Measurements from ENCODE around the gene EMC8.

The EMC8 gene

DNA sequence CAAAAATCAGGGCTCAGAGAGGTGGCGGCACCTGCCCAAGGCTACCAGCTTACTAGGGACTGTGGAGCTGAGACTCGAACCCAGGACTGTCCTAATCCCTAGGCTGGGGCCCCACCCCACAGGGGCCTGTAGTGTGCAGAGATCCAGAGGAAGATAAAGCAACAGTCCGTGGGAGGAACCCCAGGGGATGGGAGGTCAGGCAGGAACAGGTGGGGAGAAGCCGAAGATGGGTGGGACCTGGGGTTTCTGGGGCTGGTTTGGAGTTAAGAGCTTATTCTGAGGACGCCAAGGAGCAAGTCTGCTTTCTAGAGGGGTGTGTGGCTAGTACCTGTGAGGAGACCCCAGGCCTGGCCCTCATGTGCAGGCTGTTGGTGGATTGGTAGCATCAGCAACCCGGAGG is 63.4 kb downstream of the EMC8 start:
- ChIA-PET POLR2A (no interaction called here), CTCF (interaction anchor here (0.8 to 1.3 kb wide), 2 partner anchors 18 to 24 kb away, joined by 4 to 9 read pairs; no protein-coding TSS in a partner anchor)
- Histone ChIP-seq H3K36me3 (ENCODE audit: control insufficient read depth in 2 of 2, insufficient read depth in 1 of 2, low read length in 2 of 2) (no peaks in the 10 kb centered on the region), H3K27ac (ENCODE audit: extremely low read depth, low read depth, low read length) (no peak overlapping the region), H3K4me3 (ENCODE audit: low read depth, low read length) (no peak overlapping the region), H3K4me1 (ENCODE audit: control insufficient read depth, insufficient read depth, low read length) (no peaks in the 10 kb centered on the region), H3K9me3 (ENCODE audit: control insufficient read depth, insufficient read depth, low read depth, low read length) (no peaks in the 10 kb centered on the region)
- TF ChIP-seq ZNF335 (tag by site-specific recombination; conservative IDR thresholded peaks at IDR 0.05) = no peak
- no peak for TF ChIP-seq WT1 (tag by site-specific recombination; IDR thresholded peaks at IDR 0.05)
- no peak for TF ChIP-seq ZNF423 (tag by site-specific recombination; IDR thresholded peaks at IDR 0.05)
- TF ChIP-seq ZNF248 (tag by site-specific recombination; IDR thresholded peaks at IDR 0.05) = no peak
- no peak for TF ChIP-seq ZNF624 (tag by site-specific recombination; IDR thresholded peaks at IDR 0.05)
- TF ChIP-seq, protein P1, sequence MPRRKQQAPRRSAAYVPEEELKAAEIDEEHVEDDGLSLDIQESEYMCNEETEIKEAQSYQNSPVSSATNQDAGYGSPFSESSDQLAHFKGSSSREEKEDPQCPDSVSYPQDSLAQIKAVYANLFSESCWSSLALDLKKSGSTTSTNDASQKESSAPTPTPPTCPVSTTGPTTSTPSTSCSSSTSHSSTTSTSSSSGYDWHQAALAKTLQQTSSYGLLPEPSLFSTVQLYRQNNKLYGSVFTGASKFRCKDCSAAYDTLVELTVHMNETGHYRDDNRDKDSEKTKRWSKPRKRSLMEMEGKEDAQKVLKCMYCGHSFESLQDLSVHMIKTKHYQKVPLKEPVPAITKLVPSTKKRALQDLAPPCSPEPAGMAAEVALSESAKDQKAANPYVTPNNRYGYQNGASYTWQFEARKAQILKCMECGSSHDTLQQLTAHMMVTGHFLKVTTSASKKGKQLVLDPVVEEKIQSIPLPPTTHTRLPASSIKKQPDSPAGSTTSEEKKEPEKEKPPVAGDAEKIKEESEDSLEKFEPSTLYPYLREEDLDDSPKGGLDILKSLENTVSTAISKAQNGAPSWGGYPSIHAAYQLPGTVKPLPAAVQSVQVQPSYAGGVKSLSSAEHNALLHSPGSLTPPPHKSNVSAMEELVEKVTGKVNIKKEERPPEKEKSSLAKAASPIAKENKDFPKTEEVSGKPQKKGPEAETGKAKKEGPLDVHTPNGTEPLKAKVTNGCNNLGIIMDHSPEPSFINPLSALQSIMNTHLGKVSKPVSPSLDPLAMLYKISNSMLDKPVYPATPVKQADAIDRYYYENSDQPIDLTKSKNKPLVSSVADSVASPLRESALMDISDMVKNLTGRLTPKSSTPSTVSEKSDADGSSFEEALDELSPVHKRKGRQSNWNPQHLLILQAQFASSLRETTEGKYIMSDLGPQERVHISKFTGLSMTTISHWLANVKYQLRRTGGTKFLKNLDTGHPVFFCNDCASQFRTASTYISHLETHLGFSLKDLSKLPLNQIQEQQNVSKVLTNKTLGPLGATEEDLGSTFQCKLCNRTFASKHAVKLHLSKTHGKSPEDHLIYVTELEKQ (tag by site-specific recombination; IDR thresholded peaks at IDR 0.05; ENCODE audit: borderline replicate concordance) = no peak

DNA sequence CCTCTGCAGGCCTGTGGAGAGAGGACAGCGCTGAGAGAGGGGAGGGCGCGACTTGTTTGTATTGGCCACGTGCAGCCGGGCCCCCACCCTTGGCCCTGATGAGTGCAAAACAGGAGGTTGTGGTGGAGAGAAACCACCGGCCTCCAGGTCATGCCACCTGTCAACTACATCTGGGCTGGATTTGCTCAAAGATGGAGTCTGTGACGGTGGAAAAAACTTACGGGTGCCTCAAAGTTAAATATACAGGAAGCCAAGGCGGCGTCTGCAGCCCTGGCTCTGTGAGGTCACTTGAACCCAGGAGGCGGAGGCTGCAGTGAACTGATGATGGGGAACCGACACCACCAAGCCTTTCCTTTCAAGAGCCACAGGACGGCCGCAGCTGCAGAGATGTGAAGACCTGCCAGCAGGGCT is 64.1 kb downstream of the EMC8 start:
- TF ChIP-seq ZNF501 (tag by site-specific recombination; IDR thresholded peaks at IDR 0.05) = no peak

DNA sequence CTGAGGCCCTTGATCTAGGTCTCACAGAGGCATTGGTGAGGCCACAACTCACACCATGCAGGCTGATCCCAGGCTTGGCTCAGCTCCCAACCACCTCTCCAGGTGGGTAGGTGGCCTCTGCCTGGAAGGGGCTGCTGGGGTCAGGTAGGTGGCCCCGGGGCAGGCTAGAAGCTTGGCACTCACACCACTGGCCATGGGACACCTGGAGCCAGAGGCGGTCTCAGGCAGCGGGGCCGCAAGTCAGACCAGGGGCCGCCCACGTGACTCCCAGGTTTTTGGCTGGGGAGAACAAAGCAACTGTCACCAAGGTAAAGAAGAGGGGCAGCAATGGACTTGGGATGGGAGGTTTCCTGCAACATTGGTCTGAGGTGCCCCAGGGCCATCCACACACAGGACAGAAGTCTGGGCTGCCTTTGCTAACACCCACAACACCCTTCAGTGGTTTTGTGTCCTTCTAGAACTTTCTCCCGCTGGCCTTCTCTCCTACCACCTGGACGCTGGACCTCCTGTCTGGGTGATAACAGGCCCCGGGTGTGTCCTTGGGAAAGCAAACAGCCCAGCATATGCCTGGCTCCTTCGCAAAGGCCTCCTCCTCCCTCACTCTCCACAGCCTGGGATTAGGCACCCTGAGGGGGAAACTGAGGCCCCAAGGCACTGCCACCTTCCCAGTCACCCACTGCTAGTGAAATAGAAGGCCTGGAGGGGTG is 64.9 kb downstream of the EMC8 start:
- CTCF ChIA-PET = interaction anchor here (0.6 to 0.7 kb wide), 2 partner anchors 17 to 293 kb away, joined by 3 read pairs; no protein-coding TSS in a partner anchor
- H3K36me3 ChIP-seq (ENCODE audit: control insufficient read depth in 2 of 2, insufficient read depth in 1 of 2, low read length in 2 of 2) = no peaks in the 10 kb centered on the region
- H3K4me3 ChIP-seq (ENCODE audit: low read depth, low read length) = no peak overlapping the region
- TF ChIP-seq ZNF221 (tag by site-specific recombination; IDR thresholded peaks at IDR 0.05; ENCODE audit: borderline replicate concordance) (no peak), TRIM28 (IDR thresholded peaks at IDR 0.05; ENCODE audit: borderline replicate concordance, low read length) (no peak), BCL11B (tag by site-specific recombination; IDR thresholded peaks at IDR 0.05; ENCODE audit: low read depth) (no peak), ZNF792 (tag by site-specific recombination; IDR thresholded peaks at IDR 0.05) (no peak)
- no peaks in the 10 kb centered on the region for H3K4me1 ChIP-seq (ENCODE audit: control insufficient read depth, insufficient read depth, low read length)
- H3K9me3 ChIP-seq (ENCODE audit: control insufficient read depth, insufficient read depth, low read depth, low read length) = no peaks in the 10 kb centered on the region
- H3K27ac ChIP-seq (ENCODE audit: extremely low read depth, low read depth, low read length) = no peak overlapping the region
- POLR2A ChIA-PET = no interaction called here

More for the DNA sequence above, 64.1 kb downstream of the EMC8 start:
- H3K27ac ChIP-seq (ENCODE audit: extremely low read depth, low read depth, low read length) = no peak overlapping the region
- POLR2A ChIA-PET = no interaction called here
- no peak overlapping the region for H3K4me3 ChIP-seq (ENCODE audit: low read depth, low read length)
- CTCF ChIA-PET = interaction anchor here (0.8 kb wide), 1 partner anchor 25 kb away, joined by 4 read pairs; no protein-coding TSS in a partner anchor
- H3K4me1 ChIP-seq (ENCODE audit: control insufficient read depth, insufficient read depth, low read length) = no peaks in the 10 kb centered on the region
- no peaks in the 10 kb centered on the region for H3K36me3 ChIP-seq (ENCODE audit: control insufficient read depth in 2 of 2, insufficient read depth in 1 of 2, low read length in 2 of 2)
- H3K9me3 ChIP-seq (ENCODE audit: control insufficient read depth, insufficient read depth, low read depth, low read length) = no peaks in the 10 kb centered on the region

DNA sequence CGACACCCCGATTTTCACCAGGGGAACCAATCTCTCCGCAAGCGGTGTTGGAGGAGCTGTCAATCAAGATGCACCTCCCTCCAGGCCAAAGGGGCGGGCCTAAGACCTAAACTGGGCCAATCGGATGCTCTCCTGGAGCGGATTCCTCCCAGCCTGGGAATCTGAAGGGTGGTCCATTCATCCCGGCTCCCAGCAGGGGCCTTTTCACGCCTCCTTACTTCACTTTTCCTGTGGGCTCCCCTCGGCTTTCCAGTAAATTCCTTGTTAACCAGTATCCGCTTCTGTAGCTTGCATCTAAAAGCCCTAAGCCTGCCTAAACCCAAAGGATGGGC is 65.5 kb downstream of the EMC8 start:
- H3K36me3 ChIP-seq (ENCODE audit: control insufficient read depth in 2 of 2, insufficient read depth in 1 of 2, low read length in 2 of 2) = no peaks in the 10 kb centered on the region
- H3K4me3 ChIP-seq (ENCODE audit: low read depth, low read length) = no peak overlapping the region
- no peak overlapping the region for H3K27ac ChIP-seq (ENCODE audit: extremely low read depth, low read depth, low read length)
- ChIA-PET CTCF (interaction anchor here (0.6 to 0.7 kb wide), 2 partner anchors 17 to 292 kb away, joined by 3 read pairs; no protein-coding TSS in a partner anchor), POLR2A (no interaction called here)
- no peaks in the 10 kb centered on the region for H3K4me1 ChIP-seq (ENCODE audit: control insufficient read depth, insufficient read depth, low read length)
- TF ChIP-seq SP2 (tag by site-specific recombination; IDR thresholded peaks at IDR 0.05) (peak; percentile 59), ZNF830 (tag by site-specific recombination; IDR thresholded peaks at IDR 0.05; ENCODE audit: low read depth) (no peak)
- H3K9me3 ChIP-seq (ENCODE audit: control insufficient read depth, insufficient read depth, low read depth, low read length) = no peaks in the 10 kb centered on the region

All from HEK293 (cell line).